ENCODE results near the gene AEBP2.

The AEBP2 gene

GRCh38 chr12:19553175-19553574, 113.9 kb downstream of the AEBP2 start:
- no peak for DNase-seq (ENCODE audit: low spot score)

GRCh38 chr12:19561411-19561961, 122.2 kb downstream of the AEBP2 start:
- DNase-seq (ENCODE audit: low spot score): no peak

Measured in kidney tubule cell (primary cell).